Stomach (tissue), 4 donors: ENCODE measurements around the gene ST6GALNAC5.

Experiments
- EP300 ChIP-seq: sonication (generic); formaldehyde crosslinking; IDR thresholded peaks from one replicate; pipeline ENCODE4 v1.6.1; 2017; ENCODE audit warnings: antibody characterized with exemption
- POLR2A ChIP-seq, 4 donors: fragments of 450-650 bp; IDR thresholded peaks; one replicate each; pipeline ENCODE4 v1.6.1; 2016; ENCODE audit warnings: antibody characterized with exemption in 4 of 4, control low read depth in 2 of 4, mild to moderate bottlenecking in 1 of 4, moderate library complexity in 1 of 4
- POLR2AphosphoS5 ChIP-seq, 3 donors: sonication (generic); formaldehyde crosslinking; IDR thresholded peaks; one replicate each; pipeline ENCODE4 v1.6.1; 2016; ENCODE audit warnings: antibody characterized with exemption in 3 of 3
- TF ChIP-seq, protein P1 (sequence below), 7 experiments: fragments of 450-650 bp in 4 of 7; fragments of 200-600 bp in 3 of 7; sonication (generic) in 3 of 7; IDR thresholded peaks; one replicate each; pipeline ENCODE4 v1.5.1; 2016 to 2019; ENCODE audit warnings: antibody characterized with exemption in 7 of 7, control low read depth in 2 of 7, mild to moderate bottlenecking in 1 of 7

DNA sequence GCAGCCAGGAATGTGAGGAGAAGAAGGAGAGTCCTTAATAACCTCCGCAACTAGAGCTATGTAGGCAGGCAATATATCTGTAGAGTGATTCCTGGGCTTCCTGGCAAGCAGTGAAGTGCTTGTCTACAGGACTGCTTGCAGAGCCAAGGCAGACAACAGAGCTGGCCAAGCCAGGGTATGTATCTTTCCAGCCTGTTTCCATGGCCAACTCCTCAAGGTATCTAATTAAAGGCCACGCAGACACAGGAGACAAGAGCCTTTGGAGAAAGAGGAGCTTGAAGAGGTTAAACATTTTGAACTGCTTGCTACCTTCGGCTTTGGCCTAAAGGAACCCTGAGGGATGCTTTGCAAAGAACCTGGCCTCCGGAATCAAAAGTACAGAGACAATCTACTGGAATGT is 214.6 kb downstream of the ST6GALNAC5 start:
- TF ChIP-seq, protein P1, sequence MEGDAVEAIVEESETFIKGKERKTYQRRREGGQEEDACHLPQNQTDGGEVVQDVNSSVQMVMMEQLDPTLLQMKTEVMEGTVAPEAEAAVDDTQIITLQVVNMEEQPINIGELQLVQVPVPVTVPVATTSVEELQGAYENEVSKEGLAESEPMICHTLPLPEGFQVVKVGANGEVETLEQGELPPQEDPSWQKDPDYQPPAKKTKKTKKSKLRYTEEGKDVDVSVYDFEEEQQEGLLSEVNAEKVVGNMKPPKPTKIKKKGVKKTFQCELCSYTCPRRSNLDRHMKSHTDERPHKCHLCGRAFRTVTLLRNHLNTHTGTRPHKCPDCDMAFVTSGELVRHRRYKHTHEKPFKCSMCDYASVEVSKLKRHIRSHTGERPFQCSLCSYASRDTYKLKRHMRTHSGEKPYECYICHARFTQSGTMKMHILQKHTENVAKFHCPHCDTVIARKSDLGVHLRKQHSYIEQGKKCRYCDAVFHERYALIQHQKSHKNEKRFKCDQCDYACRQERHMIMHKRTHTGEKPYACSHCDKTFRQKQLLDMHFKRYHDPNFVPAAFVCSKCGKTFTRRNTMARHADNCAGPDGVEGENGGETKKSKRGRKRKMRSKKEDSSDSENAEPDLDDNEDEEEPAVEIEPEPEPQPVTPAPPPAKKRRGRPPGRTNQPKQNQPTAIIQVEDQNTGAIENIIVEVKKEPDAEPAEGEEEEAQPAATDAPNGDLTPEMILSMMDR (IDR thresholded peaks at IDR 0.05) = no peak
- TF ChIP-seq EP300 (no peak), POLR2AphosphoS5 (IDR thresholded peaks at IDR 0.05) (no peak), POLR2A (IDR thresholded peaks at IDR 0.05) (no peak)
